Muscle of arm (tissue), 12 donors: ENCODE measurements around the gene USH1G. TPM values are rescaled to one million over a fixed set of nuclear protein-coding genes. Genes with fewer than 3 reads are reported as not detected.

Source experiments
- DNase-seq: peaks from one replicate; pipeline ENCODE4 v3.0.0-alpha.2; 2013
- polyA plus RNA-seq, 12 donors: library from polyadenylated mRNA; unstranded; fragments of 120-200 nt; gene quantifications; one replicate each; pipeline ENCODE4 v1.2.1, GENCODE V29; 2013; ENCODE audit not compliant: insufficient read length in 12 of 12

Gene USH1G
- polyA plus RNA-seq, 12 donors, result 0.04 to 2.3 (median 0.54) TPM; not detected in 8

DNA sequence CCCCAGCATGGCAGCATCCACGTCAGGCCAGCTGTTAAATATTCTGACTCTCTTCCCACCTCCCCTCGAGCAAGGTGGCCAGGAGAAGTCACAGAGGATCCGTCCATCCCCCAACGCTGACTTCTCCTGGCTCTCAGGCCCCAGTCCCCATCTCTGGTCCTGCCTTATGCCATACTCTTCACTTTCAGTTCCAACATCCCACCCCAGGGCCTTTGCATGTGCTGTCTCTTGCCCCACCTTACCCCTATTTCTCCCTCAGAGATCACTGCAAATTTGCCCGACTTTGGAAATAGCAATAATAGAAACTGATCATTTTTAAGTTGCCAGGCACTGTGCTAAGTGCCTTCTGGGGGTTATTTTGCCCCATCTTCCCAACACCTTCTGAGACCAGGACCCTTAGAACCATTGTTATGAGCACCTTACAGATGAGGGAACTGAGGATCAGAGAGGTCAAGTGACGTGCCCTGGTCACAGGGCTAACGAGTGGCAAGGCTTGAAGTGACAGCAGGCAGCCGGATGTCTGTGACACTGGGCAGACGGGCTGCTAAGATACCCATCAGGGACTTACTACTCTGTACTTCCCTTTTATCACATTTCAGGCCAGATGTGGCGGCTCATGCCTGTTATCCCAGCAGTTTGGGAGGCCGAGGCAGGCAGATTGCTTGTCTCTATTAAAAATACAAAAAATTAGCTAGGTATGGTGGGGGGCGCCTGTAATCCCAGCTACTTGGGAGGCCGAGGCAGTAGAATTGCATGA is 31.8 kb upstream of the USH1G start:
- DNase-seq, result no peak

GRCh38 chr17:74954115-74954514 is 31.1 kb upstream of the USH1G start:
- no peak for DNase-seq

DNA sequence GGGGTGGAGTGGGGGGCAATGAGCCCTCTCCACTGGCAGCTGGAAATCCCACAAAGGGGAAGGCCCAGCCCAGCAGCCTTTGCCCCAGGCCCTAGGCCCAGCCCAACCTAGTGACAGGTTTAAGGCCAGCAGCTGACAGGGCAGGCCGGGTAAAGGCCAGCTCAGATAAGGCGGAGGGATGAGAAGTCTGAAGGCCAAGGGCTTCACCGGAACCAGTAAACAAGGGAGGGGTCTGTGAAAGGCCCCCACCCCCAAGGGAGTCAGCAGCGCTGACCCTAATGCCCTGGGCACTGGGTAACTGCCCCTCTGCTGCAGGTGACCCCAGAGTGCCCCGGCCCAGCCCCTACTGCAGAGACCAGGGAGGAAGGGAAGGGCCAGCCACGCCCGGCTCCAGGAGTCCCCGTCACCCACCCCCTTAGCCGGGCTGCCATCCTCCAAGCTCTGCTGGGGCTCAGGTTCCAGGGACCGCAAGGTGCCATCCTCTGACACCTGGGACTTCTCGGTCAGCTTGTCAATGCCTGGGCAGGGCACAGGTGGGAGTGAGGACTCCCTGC is 30.2 kb upstream of the USH1G start:
- no peak for DNase-seq

DNA sequence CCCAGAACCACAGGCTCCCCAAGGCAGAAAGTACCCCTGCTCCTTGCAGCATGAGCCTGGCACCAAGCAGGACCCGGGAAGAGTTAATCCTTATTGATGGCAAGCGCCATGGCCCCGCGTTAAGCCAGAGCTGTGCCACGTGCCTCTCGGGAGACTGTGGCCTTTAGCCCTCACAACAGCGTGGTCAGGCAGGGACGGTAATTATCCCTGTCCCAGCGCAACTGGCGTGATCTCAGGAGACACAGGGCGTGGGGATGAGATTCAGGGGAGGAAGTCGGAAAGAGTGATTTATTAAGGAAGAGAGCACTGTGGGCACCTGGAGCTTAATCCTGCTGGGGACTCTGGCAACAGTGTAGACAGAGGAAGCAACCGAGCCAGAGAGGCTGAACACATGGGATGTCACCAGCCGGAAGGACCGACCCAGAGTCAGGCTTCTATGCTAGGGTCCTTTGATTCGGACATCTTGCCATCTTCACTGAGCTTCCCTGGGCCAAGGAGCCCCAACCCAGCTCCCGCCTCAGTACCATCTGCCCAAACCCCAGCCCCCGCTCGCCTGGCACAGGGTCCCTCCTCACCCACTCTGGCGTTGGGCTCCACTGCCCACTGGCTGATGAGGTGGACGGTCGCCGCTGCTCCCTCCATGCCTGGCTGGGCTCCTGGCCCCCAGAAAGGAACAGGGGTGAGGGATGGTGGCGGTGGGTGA is 29.5 kb upstream of the USH1G start:
- no peak for DNase-seq

- no peak for DNase-seq
Observed at GRCh38 chr17:74951680-74952421, 28.8 kb upstream of the USH1G start.

- DNase-seq, result no peak
Observed at GRCh38 chr17:74951065-74951464, 28.0 kb upstream of the USH1G start.

- no peak for DNase-seq
Observed at GRCh38 chr17:74950207-74950606, 27.2 kb upstream of the USH1G start.

GRCh38 chr17:74949455-74950115 is 26.5 kb upstream of the USH1G start:
- no peak for DNase-seq

DNA sequence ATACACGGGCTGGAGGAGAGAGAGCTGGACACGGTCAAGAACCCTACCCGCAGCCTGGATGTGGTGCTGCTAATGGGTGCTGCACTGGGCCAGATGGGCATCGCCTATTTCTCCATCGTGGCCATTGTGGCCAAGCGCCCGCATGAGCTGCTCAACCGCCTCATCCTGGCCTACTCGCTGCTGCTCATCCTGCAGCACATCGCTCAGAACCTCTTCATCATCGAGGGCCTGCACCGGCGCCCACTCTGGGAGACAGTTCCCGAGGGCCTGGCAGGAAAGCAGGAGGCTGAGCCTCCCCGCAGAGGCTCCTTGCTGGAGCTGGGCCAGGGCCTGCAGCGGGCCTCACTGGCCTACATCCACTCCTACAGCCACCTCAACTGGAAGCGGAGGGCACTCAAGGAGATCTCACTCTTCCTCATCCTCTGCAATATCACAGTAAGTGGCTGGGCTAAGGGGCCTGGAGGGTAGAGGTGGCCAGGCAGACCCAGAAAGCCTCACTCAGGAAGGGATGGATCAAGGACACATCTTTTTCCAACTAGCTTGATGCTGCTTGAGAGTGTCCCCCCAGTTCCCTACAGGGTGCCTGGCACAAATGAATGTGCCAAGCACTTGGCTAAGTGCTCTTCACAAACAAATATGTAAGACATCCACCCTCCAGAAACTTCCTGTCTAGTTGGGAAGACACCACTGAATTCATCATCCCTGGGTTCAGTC is 24.1 kb upstream of the USH1G start:
- DNase-seq, result no peak

- DNase-seq, result no peak
Observed at GRCh38 chr17:74946641-74947040, 23.6 kb upstream of the USH1G start.

- DNase-seq, result no peak
Observed at GRCh38 chr17:74945543-74945942, 22.5 kb upstream of the USH1G start.

DNA sequence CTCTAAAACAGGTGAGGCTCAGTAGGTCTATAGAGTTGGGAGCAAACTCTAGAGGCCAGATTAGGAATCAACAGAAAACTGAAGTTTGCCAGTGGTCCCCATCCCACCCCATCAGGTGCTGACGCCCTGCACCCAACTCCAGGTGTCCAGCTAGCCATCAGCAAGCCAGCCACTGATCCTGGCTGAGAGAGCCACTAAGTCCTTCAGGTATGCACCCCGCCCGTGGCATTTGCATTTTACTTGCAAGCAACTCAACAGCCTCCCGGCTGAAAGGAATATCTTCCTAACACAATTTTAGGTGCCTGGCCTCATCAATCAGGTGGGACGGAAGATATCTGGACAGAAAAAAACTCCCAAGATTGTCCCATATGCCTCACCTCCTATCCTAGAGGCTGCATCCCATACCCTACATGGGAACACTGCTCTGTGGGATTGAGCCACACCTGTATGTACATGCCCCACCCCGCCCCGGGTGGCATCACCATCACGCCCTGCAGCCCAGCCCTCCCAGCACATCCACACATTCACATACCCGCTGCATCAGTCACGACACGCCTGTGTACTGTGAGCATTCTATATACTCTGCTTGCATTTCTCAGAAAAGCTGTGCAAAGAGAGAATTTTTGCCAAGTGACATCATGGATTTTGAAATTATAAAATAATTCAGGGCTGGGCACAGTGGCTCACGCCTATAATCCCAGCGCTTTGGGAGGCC is 20.9 kb upstream of the USH1G start:
- no peak for DNase-seq

DNA sequence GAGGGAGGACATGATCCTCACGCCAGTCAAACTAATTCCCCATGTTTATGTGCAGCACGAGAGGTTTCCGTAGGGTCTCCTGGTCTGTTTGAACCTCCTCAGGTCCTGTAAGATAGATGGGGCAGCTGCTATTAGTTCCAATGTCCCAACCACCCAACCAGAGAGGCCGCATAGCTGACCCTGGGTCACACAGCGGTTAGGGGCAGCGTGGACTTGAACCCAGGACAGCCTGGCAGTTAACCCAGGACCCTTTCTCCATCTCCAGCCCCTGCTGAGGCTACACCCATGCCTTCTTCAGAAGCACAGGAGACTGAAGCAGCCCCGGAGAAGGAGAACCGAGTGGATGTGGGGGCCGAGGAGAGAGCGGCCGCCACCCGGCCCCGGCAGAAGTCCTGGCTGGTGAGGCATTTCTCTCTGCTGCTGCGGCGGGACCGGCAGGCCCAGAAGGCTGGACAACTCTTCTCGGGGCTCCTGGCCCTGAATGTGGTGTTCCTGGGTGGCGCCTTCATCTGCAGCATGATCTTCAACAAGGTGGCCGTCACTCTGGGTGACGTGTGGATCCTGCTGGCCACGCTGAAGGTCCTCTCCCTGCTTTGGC is 18.2 kb upstream of the USH1G start:
- no peak for DNase-seq

DNA sequence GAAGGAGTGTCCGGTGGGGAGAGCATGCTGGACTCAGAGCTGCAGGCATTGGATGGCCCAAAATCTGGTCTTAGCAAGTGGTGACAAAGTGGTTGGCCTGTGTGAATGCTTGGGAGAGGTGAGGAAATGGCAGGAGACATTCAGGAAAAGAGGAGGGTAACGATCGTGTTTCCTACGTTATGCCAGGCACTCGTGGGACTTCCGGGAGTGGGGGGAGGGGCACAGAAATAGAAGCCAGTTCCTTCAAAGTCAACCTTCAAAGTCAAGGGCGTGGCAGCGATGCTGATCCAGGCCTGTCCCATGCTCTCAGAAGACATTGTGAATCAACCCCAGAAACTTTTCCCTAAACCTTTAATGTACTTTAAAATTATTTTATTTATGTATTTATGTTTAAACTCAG is 16.5 kb upstream of the USH1G start:
- no peak for DNase-seq

DNA sequence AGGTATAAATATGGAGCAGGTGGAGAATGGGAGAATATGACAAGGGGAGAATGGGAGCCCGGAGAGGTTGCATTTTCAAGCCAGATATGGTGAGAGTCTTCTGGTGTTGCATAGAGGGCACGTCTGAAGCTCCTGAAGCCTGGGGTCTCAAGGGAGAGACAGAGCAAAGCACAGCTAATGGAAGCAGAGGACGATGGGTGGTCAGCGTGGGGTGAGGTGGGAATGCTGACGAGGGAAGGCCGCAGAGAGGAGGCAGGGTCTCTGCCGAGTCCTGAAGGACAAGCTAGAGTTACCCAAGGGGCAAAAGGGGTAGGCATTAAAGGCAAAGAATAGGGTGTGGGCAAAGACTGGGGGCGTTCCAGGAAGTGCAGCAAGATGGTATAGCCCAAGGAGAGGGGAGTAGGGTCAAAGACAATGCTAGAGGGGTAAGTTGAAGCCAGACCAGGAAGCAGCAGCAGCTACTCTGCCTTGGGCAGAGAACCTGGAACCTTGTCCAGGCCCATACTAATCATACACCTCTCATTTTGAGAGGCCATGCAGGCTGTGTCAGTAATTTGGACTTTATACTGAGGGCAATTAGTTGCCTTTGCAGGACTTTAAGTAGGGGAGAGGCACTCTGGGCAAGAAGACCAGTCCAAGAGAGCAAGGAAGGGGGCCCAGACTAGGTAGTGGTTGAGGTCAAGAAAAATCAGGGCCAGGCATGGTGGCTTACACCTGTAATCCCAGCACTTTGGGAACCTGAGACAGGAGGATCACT is 15.3 kb upstream of the USH1G start:
- DNase-seq, result no peak

DNA sequence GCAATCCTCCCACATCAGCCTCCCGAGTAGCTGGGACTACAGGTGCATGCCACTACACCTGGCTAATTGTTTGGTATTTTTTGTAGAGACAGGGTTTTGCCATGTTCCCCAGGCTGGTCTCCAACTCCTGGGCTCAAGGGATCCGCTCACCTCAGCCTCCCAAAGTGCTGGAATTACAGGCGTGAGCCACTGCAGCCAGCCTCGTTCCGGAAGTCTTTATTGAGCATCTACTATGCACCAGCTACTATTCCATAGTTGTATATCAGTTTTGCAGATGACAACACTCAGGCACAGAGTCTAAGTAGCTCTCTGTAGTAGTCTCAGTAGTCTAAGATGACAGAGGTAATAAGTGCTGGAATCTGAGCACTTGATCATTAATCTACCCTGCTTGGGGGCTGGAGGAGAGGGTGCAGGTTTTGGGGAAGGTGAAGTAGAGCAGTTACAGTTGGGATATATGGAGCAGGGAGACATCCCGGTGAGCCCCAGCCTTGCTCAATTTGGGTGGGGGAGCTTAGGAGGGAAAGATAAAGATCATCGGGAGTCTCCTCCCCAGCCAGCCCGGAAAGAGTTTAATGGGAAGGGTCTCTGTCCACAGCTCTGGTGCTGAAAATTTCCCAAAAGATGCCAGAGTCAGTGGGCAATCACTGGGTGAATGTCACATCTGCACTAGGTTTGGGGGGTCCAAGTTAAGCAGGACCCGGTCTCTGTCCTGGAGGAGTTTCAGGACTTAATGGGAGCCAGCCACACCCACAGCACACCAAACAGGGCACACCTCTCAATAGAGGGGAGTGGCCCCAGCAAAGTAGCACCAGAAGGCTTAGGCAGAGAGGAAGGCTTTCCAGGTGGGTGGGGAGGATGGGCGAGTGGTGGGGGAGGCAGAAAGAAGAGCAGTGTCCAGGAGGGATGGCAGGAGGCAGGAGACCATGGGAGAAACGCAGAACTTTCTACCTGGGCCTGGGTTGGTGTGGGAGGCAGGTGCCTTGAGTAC is 14.3 kb upstream of the USH1G start:
- DNase-seq, result no peak

DNA sequence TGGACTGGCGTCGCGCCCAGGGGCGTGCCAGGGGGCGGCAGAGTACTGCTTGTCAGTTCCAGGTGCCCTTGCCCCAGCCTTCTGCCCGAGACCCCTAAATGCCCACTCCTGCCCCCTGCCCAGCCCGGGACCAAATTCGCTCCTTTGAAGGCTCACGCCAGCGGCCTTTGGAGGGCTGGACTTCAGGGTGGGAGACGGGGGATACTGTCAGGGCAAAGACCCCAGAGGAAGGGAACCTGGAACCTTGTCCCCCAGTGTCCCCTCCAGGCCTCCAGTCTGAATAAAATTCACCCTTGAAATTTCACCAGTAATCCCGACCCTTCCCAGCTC is 13.4 kb upstream of the USH1G start:
- no peak for DNase-seq
